ENCODE results near the gene NDUFV1. TPM values are rescaled to one million over a fixed set of nuclear protein-coding genes. Genes with fewer than 3 reads are reported as not detected.

The NDUFV1 gene
- total RNA-seq, result 254 and 281 TPM in 2 replicates

DNA sequence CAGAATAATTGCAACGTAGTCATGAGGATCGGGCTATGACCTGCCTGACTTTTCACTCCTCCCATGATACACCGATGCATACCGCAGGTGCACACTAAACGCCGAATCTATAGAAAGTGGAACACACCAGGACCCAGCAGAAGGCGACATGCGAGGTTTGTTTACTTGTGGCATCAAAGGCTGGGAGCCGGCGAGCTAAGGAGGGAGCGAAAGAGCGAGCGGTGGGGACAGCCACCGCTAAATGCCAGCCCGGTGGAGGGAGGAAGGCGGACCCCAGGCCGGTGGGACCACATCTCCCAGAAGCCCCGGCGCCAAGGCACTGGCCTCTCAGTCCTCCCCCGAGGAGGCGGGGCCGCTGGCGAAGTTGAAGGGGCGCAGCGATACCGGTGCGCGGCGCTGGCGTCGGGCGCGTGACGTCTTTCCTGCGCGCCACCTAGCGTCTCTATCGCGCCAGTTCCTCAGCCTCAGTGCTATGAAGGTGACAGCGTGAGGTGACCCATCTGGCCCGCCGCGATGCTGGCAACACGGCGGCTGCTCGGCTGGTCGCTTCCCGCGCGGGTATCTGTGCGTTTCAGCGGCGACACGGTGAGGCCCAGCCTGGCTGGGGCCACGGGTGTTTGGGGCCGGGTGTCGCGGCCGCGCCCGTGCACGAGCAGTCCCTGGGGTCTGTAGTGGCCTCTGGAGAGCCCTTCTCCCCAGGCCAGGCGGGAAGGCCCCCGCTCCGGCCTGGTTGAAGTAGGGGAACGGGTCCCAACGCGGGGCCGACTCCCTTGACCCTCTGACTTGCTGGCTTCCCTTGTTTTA lies at the start of gene NDUFV1:
TSS of gene NDUFV1 (plus strand) at position 445 of the 804 bp plus-strand sequence. CDS start at position 514, 69 bp downstream.

GRCh38 chr11:67583247-67584204 lies 23.2 kb upstream of the NDUFV1 start, which contains the start of gene GSTP1:
Gene GSTP1 (plus strand): TSS chr11:67583812. CDS start chr11:67583844, 32 bp downstream.

GRCh38 chr11:67629386-67630227 lies 22.9 kb downstream of the NDUFV1 start, which contains the start of gene NUDT8:
Gene NUDT8 (minus strand): TSS chr11:67629937. CDS start chr11:67629911, 26 bp downstream.

GRCh38 chr11:67639438-67639859 lies 32.7 kb downstream of the NDUFV1 start, which contains the start of gene TBX10:
Gene TBX10 (minus strand): TSS chr11:67639763. CDS start chr11:67639472, 291 bp downstream.

Other genes starting within 250 kb of the NDUFV1 start
- gene CLCF1, start 233.3 kb upstream of the NDUFV1 start, total RNA-seq, result 6.1 and 8.5 TPM in 2 replicates
- gene RAD9A, start 214.9 kb upstream of the NDUFV1 start, total RNA-seq, result 15.8 and 16.1 TPM in 2 replicates
- gene PPP1CA, start 205.1 kb upstream of the NDUFV1 start, total RNA-seq, result 245 and 263 TPM in 2 replicates
- gene TBC1D10C, start 202.9 kb upstream of the NDUFV1 start, total RNA-seq, result not detected in 2 replicates
- gene CARNS1, start 191.3 kb upstream of the NDUFV1 start, total RNA-seq, result 0.07 TPM in 1 of 2 replicates, not detected in the other
- 79.5 and 85.2 TPM in 2 replicates for gene RPS6KB2, start 178.4 kb upstream of the NDUFV1 start, total RNA-seq
- 0.33 TPM in 1 of 2 replicates, not detected in the other for gene PTPRCAP, start 169.3 kb upstream of the NDUFV1 start, total RNA-seq
- gene CORO1B, start 163.5 kb upstream of the NDUFV1 start, total RNA-seq, result 70.7 and 81.5 TPM in 2 replicates
- not detected in 2 replicates for gene GPR152, start 154.2 kb upstream of the NDUFV1 start, total RNA-seq
- not detected in 2 replicates for gene CABP4, start 151.6 kb upstream of the NDUFV1 start, total RNA-seq
- gene TMEM134, start 137.7 kb upstream of the NDUFV1 start, total RNA-seq, result 86.5 and 87.6 TPM in 2 replicates
- 56.6 and 63.5 TPM in 2 replicates for gene AIP, start 123.9 kb upstream of the NDUFV1 start, total RNA-seq
- gene PITPNM1, start 101.6 kb upstream of the NDUFV1 start, total RNA-seq, result 43.8 and 49.0 TPM in 2 replicates
- 45.8 and 61.4 TPM in 2 replicates for gene CDK2AP2, start 98.8 kb upstream of the NDUFV1 start, total RNA-seq
- not detected in 2 replicates for gene CABP2, start 83.5 kb upstream of the NDUFV1 start, total RNA-seq
- 3,208 and 4,619 TPM in 2 replicates for gene GSTP1, start 23.1 kb upstream of the NDUFV1 start, total RNA-seq
- 18.3 and 21.0 TPM in 2 replicates for gene NUDT8, start 23.0 kb downstream of the NDUFV1 start, total RNA-seq
- not detected in 2 replicates for gene TBX10, start 32.8 kb downstream of the NDUFV1 start, total RNA-seq
- gene ACY3, start 43.8 kb downstream of the NDUFV1 start, total RNA-seq, result not detected in 2 replicates
- gene ALDH3B2, start 67.7 kb downstream of the NDUFV1 start, total RNA-seq, result 43.2 and 65.4 TPM in 2 replicates

All from airway epithelial cell (primary cell).